Hepatocyte (in vitro differentiated cells): ENCODE measurements around the gene HSPA5.

Source experiments
- EZH2 ChIP-seq: fragments of 200-600 bp; sonication (generic); IDR thresholded peaks from 2 replicates; pipeline ENCODE4 v1.6.1; 2016; ENCODE audit warnings: antibody characterized with exemption, mild to moderate bottlenecking, borderline replicate concordance
- EZH2phosphoT487 ChIP-seq: fragments of 200-600 bp; sonication (generic); IDR thresholded peaks from one replicate; pipeline ENCODE4 v1.6.1; 2018; ENCODE audit warnings: antibody characterized with exemption, mild to moderate bottlenecking, low read depth, moderate library complexity; ENCODE audit not compliant: unreplicated experiment, severe bottlenecking
- TF ChIP-seq, protein P1 (sequence below): fragments of 200-600 bp; sonication (generic); IDR thresholded peaks from 2 replicates; pipeline ENCODE4 v1.5.1; 2016; ENCODE audit warnings: antibody characterized with exemption, mild to moderate bottlenecking; ENCODE audit not compliant: poor library complexity

GRCh38 chr9:125269014-125269397 lies 27.9 kb upstream of the HSPA5 start:
- TF ChIP-seq, protein P1, sequence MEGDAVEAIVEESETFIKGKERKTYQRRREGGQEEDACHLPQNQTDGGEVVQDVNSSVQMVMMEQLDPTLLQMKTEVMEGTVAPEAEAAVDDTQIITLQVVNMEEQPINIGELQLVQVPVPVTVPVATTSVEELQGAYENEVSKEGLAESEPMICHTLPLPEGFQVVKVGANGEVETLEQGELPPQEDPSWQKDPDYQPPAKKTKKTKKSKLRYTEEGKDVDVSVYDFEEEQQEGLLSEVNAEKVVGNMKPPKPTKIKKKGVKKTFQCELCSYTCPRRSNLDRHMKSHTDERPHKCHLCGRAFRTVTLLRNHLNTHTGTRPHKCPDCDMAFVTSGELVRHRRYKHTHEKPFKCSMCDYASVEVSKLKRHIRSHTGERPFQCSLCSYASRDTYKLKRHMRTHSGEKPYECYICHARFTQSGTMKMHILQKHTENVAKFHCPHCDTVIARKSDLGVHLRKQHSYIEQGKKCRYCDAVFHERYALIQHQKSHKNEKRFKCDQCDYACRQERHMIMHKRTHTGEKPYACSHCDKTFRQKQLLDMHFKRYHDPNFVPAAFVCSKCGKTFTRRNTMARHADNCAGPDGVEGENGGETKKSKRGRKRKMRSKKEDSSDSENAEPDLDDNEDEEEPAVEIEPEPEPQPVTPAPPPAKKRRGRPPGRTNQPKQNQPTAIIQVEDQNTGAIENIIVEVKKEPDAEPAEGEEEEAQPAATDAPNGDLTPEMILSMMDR: no peak
- TF ChIP-seq EZH2: no peak
- no peak for TF ChIP-seq EZH2phosphoT487
